ENCODE results near the gene EDN3. TPM values are rescaled to one million over a fixed set of nuclear protein-coding genes. Genes with fewer than 3 reads are reported as not detected.

EDN3 gene
- total RNA-seq, 4 donors from 2014 or later = 10.5 to 89.5 (median 53.6) TPM

GRCh38 chr20:59375541-59375940 is 75.1 kb downstream of the EDN3 start:
- no peaks in the 10 kb centered on the region for H3K9me3 ChIP-seq
- no peaks in the 10 kb centered on the region for H3K36me3 ChIP-seq
- no peak overlapping the region for H3K27ac ChIP-seq
- WGBS, 2 donors = 74 to 87% methylated on average over 3 of the region's 3 CpGs
- H3K4me3 ChIP-seq (replicated peaks in 1 of 3) = no peak overlapping the region
- no peaks in the 10 kb centered on the region for H3K27me3 ChIP-seq
- TF ChIP-seq CTCF (IDR thresholded peaks at IDR 0.05) (no peak), POLR2A (IDR thresholded peaks at IDR 0.05) (no peak)
- intact Hi-C loops (cut with DNase I) = no loop called here
- no peaks in the 10 kb centered on the region for H3K4me1 ChIP-seq
- DNase-seq = no peak

Other genes with a start within 250 kb of the EDN3 start
- gene ZNF831, start 136.8 kb upstream of the EDN3 start, total RNA-seq = 1 to 10 TPM in 3 of 4 donors, under 1 TPM in 1; 0.78 to 2.3 (median 1.6) TPM

All from thyroid gland (tissue), 4 donors.